K562 (cell line): ENCODE data around the gene RHOF.

Experiments
- POLR2A ChIP-seq: fragments of 450-650 bp; conservative IDR thresholded peaks from 2 replicates; pipeline ENCODE4 v1.6.1; 2016
- RAD21 ChIP-seq, 2 experiments: fragments of 250-450 bp in 1 of 2; fragments of 450-650 bp in 1 of 2; sonication (Bioruptor Pico) in 1 of 2; formaldehyde crosslinking in 1 of 2; IDR thresholded peaks in 1 of 2; conservative IDR thresholded peaks in 1 of 2; 2 replicates each; pipeline versions ENCODE4 v1.4.0 to v1.8.0; 2020 to 2022; ENCODE audit warnings: mild to moderate bottlenecking in 2 of 2, moderate library complexity in 1 of 2
- ZBTB8A ChIP-seq: fragments of 450-650 bp; IDR thresholded peaks from 2 replicates; pipeline ENCODE4 v1.6.1; 2018; ENCODE audit warnings: mild to moderate bottlenecking, moderate library complexity; ENCODE audit not compliant: partially characterized antibody
- ZNF232 ChIP-seq: sonication (generic); formaldehyde crosslinking; IDR thresholded peaks from 2 replicates; pipeline ENCODE4 v1.8.0; 2022; ENCODE audit warnings: mild to moderate bottlenecking, missing genetic modification reagents
- ZNF384 ChIP-seq: IDR thresholded peaks from 2 replicates; pipeline ENCODE4 v1.6.1; 2012; ENCODE audit warnings: low read depth, low read length, improper control_type of control experiment
- TF ChIP-seq, protein P1 (sequence below), 2 experiments: fragments of 450-650 bp in 1 of 2; sonication (generic) in 1 of 2; formaldehyde crosslinking in 1 of 2; IDR thresholded peaks in 1 of 2; conservative IDR thresholded peaks in 1 of 2; 2 replicates each; pipeline versions ENCODE4 v1.6.1 to v1.8.1; 2016 to 2023; ENCODE audit warnings: mild to moderate bottlenecking in 2 of 2, moderate library complexity in 2 of 2, inconsistent platforms in 1 of 2, missing genetic modification reagents in 1 of 2
- TF ChIP-seq, protein P2 (sequence below): sonication (generic); formaldehyde crosslinking; IDR thresholded peaks from 2 replicates; pipeline ENCODE4 v1.8.0; 2023; ENCODE audit warnings: missing genetic modification reagents, mild to moderate bottlenecking, borderline replicate concordance
- TF ChIP-seq, protein P3 (sequence below), 2 experiments: fragments of 450-650 bp in 1 of 2; sonication (generic) in 1 of 2; formaldehyde crosslinking; conservative IDR thresholded peaks; 2 replicates each; pipeline versions ENCODE4 v1.4.0 to v1.8.1; 2020 to 2022; ENCODE audit warnings: mild to moderate bottlenecking in 1 of 2, missing genetic modification reagents in 1 of 2
- TF ChIP-seq, protein P4 (sequence below), 3 experiments: IDR thresholded peaks in 2 of 3; conservative IDR thresholded peaks in 1 of 3; 2 replicates each; pipeline ENCODE4 v1.5.1; 2011 to 2012; ENCODE audit warnings: low read length in 3 of 3, mild to moderate bottlenecking in 3 of 3, control low read depth in 2 of 3, improper control_type of control experiment in 1 of 3, inconsistent platforms in 1 of 3, low read depth in 1 of 3, mixed read lengths in 1 of 3, moderate library complexity in 1 of 3; ENCODE audit not compliant: insufficient read depth in 2 of 3

DNA sequence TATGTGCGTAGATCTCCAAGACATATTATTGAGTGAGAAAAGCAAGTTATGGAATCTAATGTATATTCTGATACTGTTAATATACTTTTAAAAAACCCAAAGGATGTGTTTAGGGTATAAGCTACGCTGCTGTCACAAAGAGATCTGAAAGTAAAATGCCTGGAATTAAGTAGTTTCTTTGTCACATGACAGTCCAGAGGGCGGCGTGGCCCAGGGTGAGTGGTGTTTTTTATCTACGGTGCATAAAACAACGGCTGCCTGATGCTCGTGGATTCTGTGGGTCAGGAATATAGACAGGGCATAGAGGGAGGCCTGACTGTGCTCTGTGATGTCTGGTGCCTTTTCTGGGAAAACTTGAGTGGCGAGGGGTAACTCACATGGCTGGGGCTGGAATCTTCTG is 59.6 kb downstream of the RHOF start:
- TF ChIP-seq ZNF384: no peak
- TF ChIP-seq, protein P1, sequence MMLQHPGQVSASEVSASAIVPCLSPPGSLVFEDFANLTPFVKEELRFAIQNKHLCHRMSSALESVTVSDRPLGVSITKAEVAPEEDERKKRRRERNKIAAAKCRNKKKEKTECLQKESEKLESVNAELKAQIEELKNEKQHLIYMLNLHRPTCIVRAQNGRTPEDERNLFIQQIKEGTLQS (IDR thresholded peaks at IDR 0.05): no peak
- TF ChIP-seq, protein P1 (CRISPR knock-in tag; conservative IDR thresholded peaks at IDR 0.05): no peak
- TF ChIP-seq POLR2A: no peak
- no peak for TF ChIP-seq ZNF232 (CRISPR knock-in tag)
- TF ChIP-seq, protein P2, sequence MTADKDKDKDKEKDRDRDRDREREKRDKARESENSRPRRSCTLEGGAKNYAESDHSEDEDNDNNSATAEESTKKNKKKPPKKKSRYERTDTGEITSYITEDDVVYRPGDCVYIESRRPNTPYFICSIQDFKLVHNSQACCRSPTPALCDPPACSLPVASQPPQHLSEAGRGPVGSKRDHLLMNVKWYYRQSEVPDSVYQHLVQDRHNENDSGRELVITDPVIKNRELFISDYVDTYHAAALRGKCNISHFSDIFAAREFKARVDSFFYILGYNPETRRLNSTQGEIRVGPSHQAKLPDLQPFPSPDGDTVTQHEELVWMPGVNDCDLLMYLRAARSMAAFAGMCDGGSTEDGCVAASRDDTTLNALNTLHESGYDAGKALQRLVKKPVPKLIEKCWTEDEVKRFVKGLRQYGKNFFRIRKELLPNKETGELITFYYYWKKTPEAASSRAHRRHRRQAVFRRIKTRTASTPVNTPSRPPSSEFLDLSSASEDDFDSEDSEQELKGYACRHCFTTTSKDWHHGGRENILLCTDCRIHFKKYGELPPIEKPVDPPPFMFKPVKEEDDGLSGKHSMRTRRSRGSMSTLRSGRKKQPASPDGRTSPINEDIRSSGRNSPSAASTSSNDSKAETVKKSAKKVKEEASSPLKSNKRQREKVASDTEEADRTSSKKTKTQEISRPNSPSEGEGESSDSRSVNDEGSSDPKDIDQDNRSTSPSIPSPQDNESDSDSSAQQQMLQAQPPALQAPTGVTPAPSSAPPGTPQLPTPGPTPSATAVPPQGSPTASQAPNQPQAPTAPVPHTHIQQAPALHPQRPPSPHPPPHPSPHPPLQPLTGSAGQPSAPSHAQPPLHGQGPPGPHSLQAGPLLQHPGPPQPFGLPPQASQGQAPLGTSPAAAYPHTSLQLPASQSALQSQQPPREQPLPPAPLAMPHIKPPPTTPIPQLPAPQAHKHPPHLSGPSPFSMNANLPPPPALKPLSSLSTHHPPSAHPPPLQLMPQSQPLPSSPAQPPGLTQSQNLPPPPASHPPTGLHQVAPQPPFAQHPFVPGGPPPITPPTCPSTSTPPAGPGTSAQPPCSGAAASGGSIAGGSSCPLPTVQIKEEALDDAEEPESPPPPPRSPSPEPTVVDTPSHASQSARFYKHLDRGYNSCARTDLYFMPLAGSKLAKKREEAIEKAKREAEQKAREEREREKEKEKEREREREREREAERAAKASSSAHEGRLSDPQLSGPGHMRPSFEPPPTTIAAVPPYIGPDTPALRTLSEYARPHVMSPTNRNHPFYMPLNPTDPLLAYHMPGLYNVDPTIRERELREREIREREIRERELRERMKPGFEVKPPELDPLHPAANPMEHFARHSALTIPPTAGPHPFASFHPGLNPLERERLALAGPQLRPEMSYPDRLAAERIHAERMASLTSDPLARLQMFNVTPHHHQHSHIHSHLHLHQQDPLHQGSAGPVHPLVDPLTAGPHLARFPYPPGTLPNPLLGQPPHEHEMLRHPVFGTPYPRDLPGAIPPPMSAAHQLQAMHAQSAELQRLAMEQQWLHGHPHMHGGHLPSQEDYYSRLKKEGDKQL: no peak
- TF ChIP-seq, protein P3, sequence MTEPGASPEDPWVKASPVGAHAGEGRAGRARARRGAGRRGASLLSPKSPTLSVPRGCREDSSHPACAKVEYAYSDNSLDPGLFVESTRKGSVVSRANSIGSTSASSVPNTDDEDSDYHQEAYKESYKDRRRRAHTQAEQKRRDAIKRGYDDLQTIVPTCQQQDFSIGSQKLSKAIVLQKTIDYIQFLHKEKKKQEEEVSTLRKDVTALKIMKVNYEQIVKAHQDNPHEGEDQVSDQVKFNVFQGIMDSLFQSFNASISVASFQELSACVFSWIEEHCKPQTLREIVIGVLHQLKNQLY (CRISPR knock-in tag; conservative IDR thresholded peaks at IDR 0.05): no peak
- no peak for TF ChIP-seq RAD21 (CRISPR knock-in tag; conservative IDR thresholded peaks at IDR 0.05 in 1 of 2, IDR thresholded peaks at IDR 0.05 in 1 of 2)
- TF ChIP-seq ZBTB8A: no peak
- TF ChIP-seq, protein P4, sequence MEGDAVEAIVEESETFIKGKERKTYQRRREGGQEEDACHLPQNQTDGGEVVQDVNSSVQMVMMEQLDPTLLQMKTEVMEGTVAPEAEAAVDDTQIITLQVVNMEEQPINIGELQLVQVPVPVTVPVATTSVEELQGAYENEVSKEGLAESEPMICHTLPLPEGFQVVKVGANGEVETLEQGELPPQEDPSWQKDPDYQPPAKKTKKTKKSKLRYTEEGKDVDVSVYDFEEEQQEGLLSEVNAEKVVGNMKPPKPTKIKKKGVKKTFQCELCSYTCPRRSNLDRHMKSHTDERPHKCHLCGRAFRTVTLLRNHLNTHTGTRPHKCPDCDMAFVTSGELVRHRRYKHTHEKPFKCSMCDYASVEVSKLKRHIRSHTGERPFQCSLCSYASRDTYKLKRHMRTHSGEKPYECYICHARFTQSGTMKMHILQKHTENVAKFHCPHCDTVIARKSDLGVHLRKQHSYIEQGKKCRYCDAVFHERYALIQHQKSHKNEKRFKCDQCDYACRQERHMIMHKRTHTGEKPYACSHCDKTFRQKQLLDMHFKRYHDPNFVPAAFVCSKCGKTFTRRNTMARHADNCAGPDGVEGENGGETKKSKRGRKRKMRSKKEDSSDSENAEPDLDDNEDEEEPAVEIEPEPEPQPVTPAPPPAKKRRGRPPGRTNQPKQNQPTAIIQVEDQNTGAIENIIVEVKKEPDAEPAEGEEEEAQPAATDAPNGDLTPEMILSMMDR (IDR thresholded peaks at IDR 0.05 in 2 of 3, conservative IDR thresholded peaks at IDR 0.05 in 1 of 3; ENCODE audit: insufficient read depth in 2 of 3, low read depth in 1 of 3, low read length in 3 of 3): no peak
